Measurements from ENCODE around the gene FBXO15. TPM values are rescaled to one million over a fixed set of nuclear protein-coding genes. Genes with fewer than 3 reads are reported as not detected.
A peak's percentile ranks its signal among the peaks of the same experiment; 100 is the strongest.

The FBXO15 gene
- total and polyA plus RNA-seq, 2 of the 8 experiments (the other 6 are each of a cell fraction or from before 2014, with no cell fraction given): 0.84 to 0.85 TPM

- TF ChIP-seq CHD7 (IDR thresholded peaks at IDR 0.05; ENCODE audit: insufficient replicate concordance, low read length): no peak
- no peak for TF ChIP-seq ATF3 (IDR thresholded peaks at IDR 0.05; ENCODE audit: insufficient read depth, low read depth, low read length)
- peak; percentile 46 to 77; a peak in 1 of 4 replicates for TF ChIP-seq SIN3A (conservative IDR thresholded peaks at IDR 0.05 in 1 of 2, IDR thresholded peaks at IDR 0.05 in 1 of 2; ENCODE audit: low read depth in 1 of 2, low read length in 2 of 2)
- TF ChIP-seq EGR1 (IDR thresholded peaks at IDR 0.05; ENCODE audit: borderline replicate concordance, low read depth, low read length): no peak
- TF ChIP-seq BCL11A (IDR thresholded peaks at IDR 0.05; ENCODE audit: low read depth in 2 of 2, low read length in 2 of 2): no peak
- TF ChIP-seq RXRA (IDR thresholded peaks at IDR 0.05; ENCODE audit: insufficient read depth, low read depth, low read length): no peak
- TF ChIP-seq HDAC2 (IDR thresholded peaks at IDR 0.05; ENCODE audit: borderline replicate concordance in 1 of 2, low read depth in 2 of 2, low read length in 2 of 2): 0 out of 4 replicates have a peak, but pooled peaks of 1 of the 2 experiments have one; percentile 34
- TF ChIP-seq TEAD4 (IDR thresholded peaks at IDR 0.05; ENCODE audit: low read depth, low read length): no peak
- TF ChIP-seq MAX (IDR thresholded peaks at IDR 0.05): peak; percentile 13; the same call in 1 of the 2 replicates
These were observed 973 bp upstream of the FBXO15 start (continued) for GRCh38 chr18:74148543-74149070.
